ENCODE results near the gene SLC13A4. TPM values are rescaled to one million over a fixed set of nuclear protein-coding genes. Genes with fewer than 3 reads are reported as not detected.

Gene SLC13A4
- total and polyA plus RNA-seq, 4 donors: 0.01 to 0.17 (median 0.10) TPM

- no peak overlapping the region for H3K9ac ChIP-seq (ENCODE audit: low read depth in 1 of 2, low read length in 2 of 2)
- no peaks in the 10 kb centered on the region for H3K27me3 ChIP-seq (ENCODE audit: control insufficient read depth in 4 of 4, insufficient read depth in 4 of 4, low read length in 3 of 4)
- no peak for TF ChIP-seq JUND (IDR thresholded peaks at IDR 0.05)
- TF ChIP-seq NR2F2 (IDR thresholded peaks at IDR 0.05): no peak
- no peak for TF ChIP-seq CTCF (IDR thresholded peaks at IDR 0.05; ENCODE audit: low read depth, low read length, missing input control)
- H3K4me3 ChIP-seq (ENCODE audit: low read depth in 1 of 3, low read length in 3 of 3): no peak overlapping the region
- no peak overlapping the region for H3K27ac ChIP-seq (ENCODE audit: low read depth in 1 of 2, low read length in 2 of 2)
- H3K9me3 ChIP-seq (ENCODE audit: control insufficient read depth in 4 of 4, low read length in 3 of 4): no peaks in the 10 kb centered on the region
- 76% methylated on average over 3 of the region's 3 CpGs for WGBS
- DNase-seq (ENCODE audit: low spot score): no peak
- H3K36me3 ChIP-seq (ENCODE audit: control insufficient read depth in 4 of 4, insufficient read depth in 3 of 4, low read depth in 1 of 4, low read length in 3 of 4): no peaks in the 10 kb centered on the region
- H3K4me1 ChIP-seq (ENCODE audit: control insufficient read depth in 4 of 4, insufficient read depth in 4 of 4, low read length in 3 of 4): peaks cover 3 to 11% (median 8%) of the 10 kb centered on the region in 4 donors
Measured at GRCh38 chr7:135665042-135665441, 62.9 kb downstream of the SLC13A4 start.

- TF ChIP-seq ATF3 (IDR thresholded peaks at IDR 0.05): no peak
- TF ChIP-seq RXRA (IDR thresholded peaks at IDR 0.05): no peak
- TF ChIP-seq CTCF (IDR thresholded peaks at IDR 0.05; ENCODE audit: low read depth, low read length, missing input control): no peak
- TF ChIP-seq YY1 (IDR thresholded peaks at IDR 0.05): no peak
- WGBS: 81% methylated on average over 3 of the region's 3 CpGs
- H3K36me3 ChIP-seq (ENCODE audit: control insufficient read depth in 4 of 4, insufficient read depth in 3 of 4, low read depth in 1 of 4, low read length in 3 of 4): no peaks in the 10 kb centered on the region
- H3K9me3 ChIP-seq (ENCODE audit: control insufficient read depth in 4 of 4, low read length in 3 of 4): no peaks in the 10 kb centered on the region
- H3K27me3 ChIP-seq (ENCODE audit: control insufficient read depth in 4 of 4, insufficient read depth in 4 of 4, low read length in 3 of 4): no peaks in the 10 kb centered on the region
- H3K27ac ChIP-seq (ENCODE audit: low read depth in 1 of 2, low read length in 2 of 2): no peak overlapping the region
- H3K4me3 ChIP-seq (ENCODE audit: low read depth in 1 of 3, low read length in 3 of 3): no peak overlapping the region
- no peak for DNase-seq (ENCODE audit: low spot score)
- H3K4me1 ChIP-seq (ENCODE audit: control insufficient read depth in 4 of 4, insufficient read depth in 4 of 4, low read length in 3 of 4): peaks cover 3 to 11% (median 7%) of the 10 kb centered on the region in 4 donors
- H3K9ac ChIP-seq (ENCODE audit: low read depth in 1 of 2, low read length in 2 of 2): no peak overlapping the region
Measured at GRCh38 chr7:135664046-135664589, 63.9 kb downstream of the SLC13A4 start.

- H3K4me1 ChIP-seq (ENCODE audit: control insufficient read depth in 4 of 4, insufficient read depth in 4 of 4, low read length in 3 of 4): peaks cover 3 to 11% (median 7%) of the 10 kb centered on the region in 4 donors
- peak within 1 kb of the TSS; percentile 84 to 92 for H3K9ac ChIP-seq (ENCODE audit: low read depth in 1 of 2, low read length in 2 of 2)
- no peaks in the 10 kb centered on the region for H3K36me3 ChIP-seq (ENCODE audit: control insufficient read depth in 4 of 4, insufficient read depth in 3 of 4, low read depth in 1 of 4, low read length in 3 of 4)
- H3K9me3 ChIP-seq (ENCODE audit: control insufficient read depth in 4 of 4, low read length in 3 of 4): no peaks in the 10 kb centered on the region
- DNase-seq (ENCODE audit: low spot score): peak; percentile 99
- peak within 1 kb of the TSS; percentile 95 to 97 for H3K27ac ChIP-seq (ENCODE audit: low read depth in 1 of 2, low read length in 2 of 2)
- WGBS: under 1% methylated on average over 60 of the region's 60 CpGs
- no peaks in the 10 kb centered on the region for H3K27me3 ChIP-seq (ENCODE audit: control insufficient read depth in 4 of 4, insufficient read depth in 4 of 4, low read length in 3 of 4)
- peak within 1 kb of the TSS; percentile 77 to 99 (median 94) for H3K4me3 ChIP-seq (ENCODE audit: low read depth in 1 of 3, low read length in 3 of 3)
- no peak for TF ChIP-seq ATF3 (IDR thresholded peaks at IDR 0.05)
- TF ChIP-seq YY1 (IDR thresholded peaks at IDR 0.05): no peak
- TF ChIP-seq CTCF (IDR thresholded peaks at IDR 0.05; ENCODE audit: low read depth, low read length, missing input control): peak; percentile 48
- no peak for TF ChIP-seq JUND (IDR thresholded peaks at IDR 0.05)
- TF ChIP-seq FOXA1 (IDR thresholded peaks at IDR 0.05): no peak
- peak; percentile 86 to 95 for TF ChIP-seq GABPA (IDR thresholded peaks at IDR 0.05 in 1 of 2, conservative IDR thresholded peaks at IDR 0.05 in 1 of 2)
- TF ChIP-seq RAD21 (IDR thresholded peaks at IDR 0.05): peak; percentile 62 to 68
- peak; percentile 40 for TF ChIP-seq TAF1 (conservative IDR thresholded peaks at IDR 0.05)
- no peak for TF ChIP-seq FOXA2 (IDR thresholded peaks at IDR 0.05)
- TF ChIP-seq SP1 (IDR thresholded peaks at IDR 0.05): peak; percentile 57
- no peak for TF ChIP-seq MAX (IDR thresholded peaks at IDR 0.05)
- TF ChIP-seq REST (IDR thresholded peaks at IDR 0.05): peak; percentile 44
- no peak for TF ChIP-seq RXRA (IDR thresholded peaks at IDR 0.05)
Measured at GRCh38 chr7:135662373-135663114, 65.4 kb downstream of the SLC13A4 start, which contains the start of gene STMP1. Gene STMP1 (plus strand): TSS chr7:135662514.

All from liver (tissue), 9 donors.